ENCODE results near the gene KANSL1L. TPM values are rescaled to one million over a fixed set of nuclear protein-coding genes. Genes with fewer than 3 reads are reported as not detected.

Gene KANSL1L
- total and polyA plus RNA-seq, 10 of the 15 experiments (the other 5 are each of a cell fraction or from before 2014, with no cell fraction given): 1.2 to 9.5 (median 3.7) TPM

GRCh38 chr2:210099940-210100339 is 71.3 kb downstream of the KANSL1L start (continued):
- TF ChIP-seq NR2C2 (IDR thresholded peaks at IDR 0.05; ENCODE audit: borderline replicate concordance, control insufficient read depth, insufficient read length, low read depth) (no peak), CEBPZ (IDR thresholded peaks at IDR 0.05; ENCODE audit: low read depth, low read length) (no peak), PBX3 (IDR thresholded peaks at IDR 0.05; ENCODE audit: insufficient replicate concordance, low read depth, low read length) (no peak)

- H2AFZ ChIP-seq (ENCODE audit: control insufficient read depth, low read depth, low read length): no peak overlapping the region
- intact Hi-C loops (cut with micrococcal nuclease; ENCODE audit: unreplicated experiment): no loop called here
Observed at GRCh38 chr2:210094787-210095186, 76.4 kb downstream of the KANSL1L start.

More at GRCh38 chr2:210094787-210095186, 76.4 kb downstream of the KANSL1L start:
- no peaks in the 10 kb centered on the region for H3K79me2 ChIP-seq (ENCODE audit: control insufficient read depth, insufficient read depth, low read length)
- H3K27ac ChIP-seq (ENCODE audit: control insufficient read depth, insufficient read depth): no peak overlapping the region
- H3K36me3 ChIP-seq (ENCODE audit: control insufficient read depth in 2 of 2, insufficient read depth in 2 of 2, low read length in 1 of 2): no peaks in the 10 kb centered on the region
- BruUV-seq (replicated peaks): no TSS peak
- no peaks in the 10 kb centered on the region for H4K20me1 ChIP-seq (ENCODE audit: control insufficient read depth, insufficient read depth)
- no peak for ATAC-seq
- DNase-seq (ENCODE audit: low read depth, low spot score): no peak
- peak; percentile 52 for FAIRE-seq
- no peaks in the 10 kb centered on the region for H3K27me3 ChIP-seq (replicated peaks in 1 of 2; ENCODE audit: control insufficient read depth in 2 of 2, insufficient read depth in 2 of 2, low read length in 1 of 2)
- in situ Hi-C loops (cut with MboI): no loop called here
- RAD21 ChIA-PET (ENCODE audit: unreplicated experiment): no interaction called here
- no peak overlapping the region for H3K9ac ChIP-seq (ENCODE audit: control insufficient read depth, insufficient read depth, low read length)
- no peak overlapping the region for H3K4me3 ChIP-seq
- no peak overlapping the region for H3K4me2 ChIP-seq (ENCODE audit: control insufficient read depth, insufficient read depth)
- POLR2A ChIA-PET: interaction anchor here (0.7 kb wide), 1 partner anchor 95 kb away, joined by 3 read pairs; no protein-coding TSS in a partner anchor
- no peaks in the 10 kb centered on the region for H3K4me1 ChIP-seq (ENCODE audit: control insufficient read depth, insufficient read depth, low read length)
- TF ChIP-seq HDAC2 (IDR thresholded peaks at IDR 0.05) (no peak), RBBP5 (conservative IDR thresholded peaks at IDR 0.05) (no peak), SMAD1 (IDR thresholded peaks at IDR 0.05; ENCODE audit: low read depth, partially characterized antibody) (no peak), USF1 (IDR thresholded peaks at IDR 0.05; ENCODE audit: borderline replicate concordance, extremely low read length, insufficient read depth, low read depth, low read length) (no peak), MYB (IDR thresholded peaks at IDR 0.05; ENCODE audit: borderline replicate concordance, low read depth, low read length) (no peak), CEBPB (IDR thresholded peaks at IDR 0.05; ENCODE audit: borderline replicate concordance in 1 of 2, low read depth in 2 of 2, low read length in 2 of 2) (no peak), ZNF217 (IDR thresholded peaks at IDR 0.05) (no peak), LARP7 (IDR thresholded peaks at IDR 0.05) (no peak), BACH1 (IDR thresholded peaks at IDR 0.05; ENCODE audit: borderline replicate concordance) (no peak), SRF (IDR thresholded peaks at IDR 0.05; ENCODE audit: low read depth in 2 of 2, low read length in 2 of 2) (no peak), NBN (IDR thresholded peaks at IDR 0.05) (no peak)
- SMC1A ChIA-PET (ENCODE audit: uncharacterized antibody, unreplicated experiment): interaction anchor here (1.1 to 1.3 kb wide), 3 partner anchors 10 to 15 kb away, joined by 4 read pairs; no protein-coding TSS in a partner anchor
- CTCF ChIA-PET: no interaction called here
- H3K9me3 ChIP-seq (replicated peaks; ENCODE audit: control insufficient read depth, insufficient read depth, low read length): no peaks in the 10 kb centered on the region
